ENCODE data around the gene SCYL3. TPM values are rescaled to one million over a fixed set of nuclear protein-coding genes. Genes with fewer than 3 reads are reported as not detected.
"Not testable (repeated sequence)": the region's sequence is repeated elsewhere in the genome, so short reads cannot be mapped to it uniquely, and the experiment has no call there.

Gene SCYL3
- polyA plus RNA-seq, 1 experiment: 9.8 TPM

DNA sequence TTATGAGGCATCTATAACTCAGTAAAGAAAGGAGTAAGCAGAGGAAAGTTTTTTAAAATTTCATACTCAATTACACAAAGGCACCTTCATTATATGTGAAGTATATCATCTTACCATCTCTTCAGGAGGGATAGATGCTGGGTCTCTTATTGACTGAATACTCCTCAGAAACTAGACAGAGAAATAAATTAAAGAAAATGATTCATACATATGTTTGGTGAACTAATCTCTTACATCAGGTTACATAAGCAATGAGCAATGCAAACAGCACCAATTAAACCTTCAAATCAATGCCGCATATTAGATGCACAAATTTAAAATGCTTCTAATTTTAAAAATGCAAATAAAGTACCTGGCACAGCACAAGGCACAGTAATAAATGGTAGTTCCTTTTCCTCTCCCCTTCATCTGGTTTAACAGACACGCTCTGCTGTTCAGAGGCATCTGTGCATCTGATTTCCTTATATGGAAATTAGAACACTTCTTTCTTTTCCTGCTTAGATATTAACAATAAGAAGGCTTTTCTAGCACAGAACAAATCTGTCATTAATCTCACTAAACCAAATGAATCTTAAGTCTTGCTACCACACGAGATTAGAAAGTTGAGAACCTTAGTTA lies 20.0 kb downstream of the SCYL3 start:
- Histone ChIP-seq H3K27me3 (ENCODE audit: control insufficient read depth, insufficient read depth, low read length) (no peaks in the 10 kb centered on the region), H3K4me3 (ENCODE audit: low read depth, low read length) (no peak overlapping the region), H3K27ac (ENCODE audit: low read depth, low read length) (no peak overlapping the region), H3K9me3 (ENCODE audit: control insufficient read depth, insufficient read depth, low read length) (peaks cover 8% of the 10 kb centered on the region)
- DNase-seq (ENCODE audit: low read depth, low spot score): no peak
- TF ChIP-seq, protein P1, sequence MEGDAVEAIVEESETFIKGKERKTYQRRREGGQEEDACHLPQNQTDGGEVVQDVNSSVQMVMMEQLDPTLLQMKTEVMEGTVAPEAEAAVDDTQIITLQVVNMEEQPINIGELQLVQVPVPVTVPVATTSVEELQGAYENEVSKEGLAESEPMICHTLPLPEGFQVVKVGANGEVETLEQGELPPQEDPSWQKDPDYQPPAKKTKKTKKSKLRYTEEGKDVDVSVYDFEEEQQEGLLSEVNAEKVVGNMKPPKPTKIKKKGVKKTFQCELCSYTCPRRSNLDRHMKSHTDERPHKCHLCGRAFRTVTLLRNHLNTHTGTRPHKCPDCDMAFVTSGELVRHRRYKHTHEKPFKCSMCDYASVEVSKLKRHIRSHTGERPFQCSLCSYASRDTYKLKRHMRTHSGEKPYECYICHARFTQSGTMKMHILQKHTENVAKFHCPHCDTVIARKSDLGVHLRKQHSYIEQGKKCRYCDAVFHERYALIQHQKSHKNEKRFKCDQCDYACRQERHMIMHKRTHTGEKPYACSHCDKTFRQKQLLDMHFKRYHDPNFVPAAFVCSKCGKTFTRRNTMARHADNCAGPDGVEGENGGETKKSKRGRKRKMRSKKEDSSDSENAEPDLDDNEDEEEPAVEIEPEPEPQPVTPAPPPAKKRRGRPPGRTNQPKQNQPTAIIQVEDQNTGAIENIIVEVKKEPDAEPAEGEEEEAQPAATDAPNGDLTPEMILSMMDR (IDR thresholded peaks at IDR 0.05; ENCODE audit: low read depth, low read length): no peak
- ChIA-PET POLR2A (no interaction called here), CTCF (no interaction called here)

DNA sequence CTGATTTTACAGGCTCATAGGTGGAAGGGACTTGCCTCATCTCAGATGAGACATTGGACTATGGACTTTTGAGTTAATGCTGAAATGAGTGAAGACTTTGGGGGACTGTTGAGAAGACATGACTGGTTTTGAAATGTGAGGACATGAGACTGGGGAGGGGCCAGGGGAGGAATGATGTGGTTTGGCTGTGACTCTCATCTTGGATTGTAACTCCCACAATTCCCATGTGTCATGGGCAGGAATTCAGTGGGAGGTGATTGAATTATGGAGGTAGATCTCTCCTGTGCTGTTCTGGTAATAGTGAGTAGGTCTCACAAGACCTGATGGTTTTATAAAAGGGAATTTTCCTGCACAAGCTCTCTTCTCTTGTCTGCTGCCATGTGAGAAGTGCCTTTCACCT lies 20.8 kb downstream of the SCYL3 start:
- Histone ChIP-seq H3K27ac (ENCODE audit: low read depth, low read length) (no peak overlapping the region), H3K27me3 (ENCODE audit: control insufficient read depth, insufficient read depth, low read length) (no peaks in the 10 kb centered on the region), H3K4me3 (ENCODE audit: low read depth, low read length) (no peak overlapping the region), H3K9me3 (ENCODE audit: control insufficient read depth, insufficient read depth, low read length) (peaks cover 8% of the 10 kb centered on the region)
- POLR2A ChIA-PET: no interaction called here
- CTCF ChIA-PET: no interaction called here
- TF ChIP-seq, protein P1 (IDR thresholded peaks at IDR 0.05; ENCODE audit: low read depth, low read length): no peak
- no peak for DNase-seq (ENCODE audit: low read depth, low spot score)

DNA sequence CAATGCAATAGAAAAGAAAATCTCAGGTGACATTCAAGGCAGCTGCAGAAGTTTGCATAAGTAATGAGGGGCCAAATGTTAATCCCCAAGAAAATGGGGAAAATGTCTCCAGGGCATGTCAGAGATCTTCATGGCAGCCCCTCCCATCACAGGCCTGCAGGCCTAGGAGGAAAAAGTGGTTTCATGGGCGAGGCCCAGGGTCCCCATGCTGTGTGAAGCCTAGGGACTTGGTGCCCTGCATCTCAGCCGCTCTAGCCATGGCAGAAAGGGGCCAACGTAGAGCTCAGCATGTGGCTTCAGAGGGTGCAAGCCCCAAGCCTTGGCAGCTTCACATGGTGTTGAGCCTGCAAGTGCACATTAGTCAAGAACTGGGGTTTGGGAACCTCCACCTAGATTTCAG lies 21.7 kb downstream of the SCYL3 start:
- H3K27ac ChIP-seq (ENCODE audit: low read depth, low read length); DNase-seq (ENCODE audit: low read depth, low spot score); H3K27me3 ChIP-seq (ENCODE audit: control insufficient read depth, insufficient read depth, low read length); POLR2A ChIA-PET; CTCF ChIA-PET; H3K9me3 ChIP-seq (ENCODE audit: control insufficient read depth, insufficient read depth, low read length); H3K4me3 ChIP-seq (ENCODE audit: low read depth, low read length): not testable (repeated sequence)

DNA sequence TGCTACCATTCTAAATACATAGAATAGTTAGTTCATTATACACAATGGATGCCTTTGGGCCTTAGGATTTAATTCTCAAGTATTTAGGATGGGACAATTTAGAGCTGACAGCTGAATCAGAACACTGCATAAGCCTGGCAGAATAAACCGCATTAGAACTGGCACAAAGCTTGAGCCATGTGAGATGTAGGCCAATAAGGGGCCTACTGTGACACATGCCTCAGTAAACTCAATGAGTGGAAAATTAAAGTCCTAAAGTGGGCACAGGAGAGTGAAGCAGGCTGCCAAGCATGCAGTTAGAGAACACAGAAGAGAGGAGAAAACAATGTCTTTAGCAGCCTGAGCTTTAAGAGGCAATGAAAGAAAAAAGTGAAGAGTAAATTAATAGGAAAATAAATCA lies 24.3 kb downstream of the SCYL3 start:
- CTCF ChIA-PET: no interaction called here
- no peak overlapping the region for H3K4me3 ChIP-seq (ENCODE audit: low read depth, low read length)
- H3K9me3 ChIP-seq (ENCODE audit: control insufficient read depth, insufficient read depth, low read length): peaks cover 8% of the 10 kb centered on the region
- POLR2A ChIA-PET: no interaction called here
- H3K27me3 ChIP-seq (ENCODE audit: control insufficient read depth, insufficient read depth, low read length): no peaks in the 10 kb centered on the region
- DNase-seq (ENCODE audit: low read depth, low spot score): no peak
- H3K27ac ChIP-seq (ENCODE audit: low read depth, low read length): no peak overlapping the region
- TF ChIP-seq, protein P1 (IDR thresholded peaks at IDR 0.05; ENCODE audit: low read depth, low read length): no peak

DNA sequence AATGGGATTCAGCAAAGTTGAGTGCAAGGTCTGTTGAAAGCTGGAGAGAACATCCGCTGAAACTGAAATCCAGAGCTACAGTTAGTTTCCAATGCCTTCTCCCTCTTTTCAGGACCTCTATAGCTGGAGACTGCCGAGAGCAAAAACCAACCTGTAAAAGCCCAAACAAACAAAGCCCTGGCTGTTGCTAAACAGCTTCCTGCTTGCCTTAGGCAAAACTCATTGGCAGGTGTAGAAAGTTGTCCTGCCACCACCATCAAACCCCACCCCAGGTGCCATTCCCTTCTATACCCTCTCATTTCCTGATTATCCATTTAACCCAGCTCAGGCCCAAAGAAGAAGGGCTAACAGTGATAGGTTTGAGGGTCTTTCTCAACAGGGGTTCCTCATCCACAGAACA lies 24.7 kb downstream of the SCYL3 start:
- no peak overlapping the region for H3K27ac ChIP-seq (ENCODE audit: low read depth, low read length)
- H3K4me3 ChIP-seq (ENCODE audit: low read depth, low read length): no peak overlapping the region
- H3K9me3 ChIP-seq (ENCODE audit: control insufficient read depth, insufficient read depth, low read length): peaks cover 8% of the 10 kb centered on the region
- TF ChIP-seq, protein P1 (IDR thresholded peaks at IDR 0.05; ENCODE audit: low read depth, low read length): no peak
- ChIA-PET CTCF (no interaction called here), POLR2A (no interaction called here)
- H3K27me3 ChIP-seq (ENCODE audit: control insufficient read depth, insufficient read depth, low read length): no peaks in the 10 kb centered on the region
- no peak for DNase-seq (ENCODE audit: low read depth, low spot score)

Measured in AG04450 (cell line).